Measurements from ENCODE around the gene HSD17B1.

DNA sequence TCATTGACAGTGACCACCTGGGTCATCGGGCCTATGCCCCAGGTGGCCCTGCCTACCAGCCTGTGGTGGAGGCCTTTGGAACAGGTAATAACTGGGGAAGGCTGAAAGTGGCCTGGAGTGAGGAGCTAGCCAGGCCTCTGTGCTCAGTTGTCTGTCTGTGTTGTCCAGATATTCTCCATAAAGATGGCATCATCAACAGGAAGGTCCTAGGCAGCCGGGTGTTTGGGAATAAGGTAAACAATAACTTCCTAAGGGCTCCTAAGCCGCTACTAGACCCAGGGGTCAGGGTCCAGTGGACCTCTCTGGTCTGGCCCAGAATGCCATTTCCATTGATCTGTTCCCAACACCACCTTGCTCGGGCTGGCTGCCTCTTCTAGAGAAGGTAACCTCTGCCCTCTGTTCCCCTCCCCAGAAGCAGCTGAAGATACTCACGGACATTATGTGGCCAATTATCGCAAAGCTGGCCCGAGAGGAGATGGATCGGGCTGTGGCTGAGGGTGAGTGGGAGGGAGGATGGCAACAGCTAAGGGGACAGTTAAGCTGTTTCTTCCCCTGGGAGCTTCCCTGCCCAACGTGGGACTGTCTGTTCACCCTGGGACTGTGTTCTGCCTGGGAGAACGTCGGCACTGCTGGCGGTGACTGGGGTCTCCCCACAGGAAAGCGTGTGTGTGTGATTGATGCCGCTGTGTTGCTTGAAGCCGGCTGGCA lies 12.2 kb downstream of the HSD17B1 start:
- TF ChIP-seq, protein P1, sequence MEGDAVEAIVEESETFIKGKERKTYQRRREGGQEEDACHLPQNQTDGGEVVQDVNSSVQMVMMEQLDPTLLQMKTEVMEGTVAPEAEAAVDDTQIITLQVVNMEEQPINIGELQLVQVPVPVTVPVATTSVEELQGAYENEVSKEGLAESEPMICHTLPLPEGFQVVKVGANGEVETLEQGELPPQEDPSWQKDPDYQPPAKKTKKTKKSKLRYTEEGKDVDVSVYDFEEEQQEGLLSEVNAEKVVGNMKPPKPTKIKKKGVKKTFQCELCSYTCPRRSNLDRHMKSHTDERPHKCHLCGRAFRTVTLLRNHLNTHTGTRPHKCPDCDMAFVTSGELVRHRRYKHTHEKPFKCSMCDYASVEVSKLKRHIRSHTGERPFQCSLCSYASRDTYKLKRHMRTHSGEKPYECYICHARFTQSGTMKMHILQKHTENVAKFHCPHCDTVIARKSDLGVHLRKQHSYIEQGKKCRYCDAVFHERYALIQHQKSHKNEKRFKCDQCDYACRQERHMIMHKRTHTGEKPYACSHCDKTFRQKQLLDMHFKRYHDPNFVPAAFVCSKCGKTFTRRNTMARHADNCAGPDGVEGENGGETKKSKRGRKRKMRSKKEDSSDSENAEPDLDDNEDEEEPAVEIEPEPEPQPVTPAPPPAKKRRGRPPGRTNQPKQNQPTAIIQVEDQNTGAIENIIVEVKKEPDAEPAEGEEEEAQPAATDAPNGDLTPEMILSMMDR (IDR thresholded peaks at IDR 0.05): no peak
- TF ChIP-seq POLR2A (IDR thresholded peaks at IDR 0.05) (no peak), EP300 (IDR thresholded peaks at IDR 0.05) (no peak)

Measured in sigmoid colon (tissue), 4 donors.